ENCODE results near the gene NOP53.
"Not testable (repeated sequence)": the region's sequence is repeated elsewhere in the genome, so short reads cannot be mapped to it uniquely, and the experiment has no call there.

Gene NOP53

GRCh38 chr19:47729468-47729798 lies 15.9 kb upstream of the NOP53 start:
- no peak for ATAC-seq (ENCODE audit: low read depth)
- Mint-ChIP-seq H3K36me3 (peaks cover 2% of the 10 kb centered on the region), H3K4me3 (no peak overlapping the region), H3K27ac (no peak overlapping the region), H3K27me3 (peaks cover 33% of the 10 kb centered on the region), H3K4me1 (peaks cover 10% of the 10 kb centered on the region), H3K9me3 (peaks cover 8% of the 10 kb centered on the region)
- no peak for DNase-seq (ENCODE audit: low spot score in 2 of 2)

- ATAC-seq (ENCODE audit: low read depth) (peak; percentile 29), DNase-seq (ENCODE audit: low spot score in 2 of 2) (no peak)
- H3K27me3 Mint-ChIP-seq = peaks cover 32% of the 10 kb centered on the region
- peak overlapping the region; percentile 39 for H3K4me3 Mint-ChIP-seq
- peaks cover 2% of the 10 kb centered on the region for H3K36me3 Mint-ChIP-seq
- no peak overlapping the region for H3K27ac Mint-ChIP-seq
- peaks cover 10% of the 10 kb centered on the region for H3K4me1 Mint-ChIP-seq
- peaks cover 8% of the 10 kb centered on the region for H3K9me3 Mint-ChIP-seq
Measured at GRCh38 chr19:47729799-47730520, 15.4 kb upstream of the NOP53 start.

- H3K36me3 Mint-ChIP-seq = peaks cover 2% of the 10 kb centered on the region
- H3K4me3 Mint-ChIP-seq = no peak overlapping the region
- DNase-seq (ENCODE audit: low spot score in 2 of 2) (no peak), ATAC-seq (ENCODE audit: low read depth) (no peak)
- H3K4me1 Mint-ChIP-seq = peaks cover 10% of the 10 kb centered on the region
- H3K9me3 Mint-ChIP-seq = peaks cover 8% of the 10 kb centered on the region
- peaks cover 30% of the 10 kb centered on the region for H3K27me3 Mint-ChIP-seq
- H3K27ac Mint-ChIP-seq = no peak overlapping the region
Measured at GRCh38 chr19:47730521-47730889, 14.8 kb upstream of the NOP53 start.

DNA sequence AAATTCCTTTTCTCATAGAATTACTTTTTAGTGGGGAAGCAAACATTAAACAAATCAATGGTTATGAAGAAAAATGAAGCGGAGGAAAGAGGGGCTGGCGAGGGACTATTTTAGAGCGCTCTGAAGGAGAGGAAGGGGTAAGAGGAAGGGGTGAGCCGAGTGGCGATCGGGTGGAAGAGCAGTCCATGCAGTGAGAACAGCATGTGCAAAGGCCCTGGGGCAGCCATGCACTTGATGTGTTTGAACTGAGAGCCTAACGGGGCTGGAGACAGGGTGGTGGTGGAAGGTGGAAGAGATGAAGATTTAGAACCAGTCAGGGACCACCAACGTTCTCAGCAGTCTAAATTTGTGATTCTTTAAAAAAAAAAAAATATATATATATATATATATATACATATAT lies 14.4 kb upstream of the NOP53 start:
- no peak overlapping the region for H3K4me3 Mint-ChIP-seq
- H3K27me3 Mint-ChIP-seq = peaks cover 30% of the 10 kb centered on the region
- no peak for ATAC-seq (ENCODE audit: low read depth)
- peaks cover 10% of the 10 kb centered on the region for H3K4me1 Mint-ChIP-seq
- peaks cover 8% of the 10 kb centered on the region for H3K9me3 Mint-ChIP-seq
- no peak overlapping the region for H3K27ac Mint-ChIP-seq
- peaks cover 2% of the 10 kb centered on the region for H3K36me3 Mint-ChIP-seq
- no peak for DNase-seq (ENCODE audit: low spot score in 2 of 2)

GRCh38 chr19:47735131-47735530 lies 10.2 kb upstream of the NOP53 start:
- H3K4me3 Mint-ChIP-seq = no peak overlapping the region
- ATAC-seq (ENCODE audit: low read depth) (no peak), DNase-seq (ENCODE audit: low spot score in 2 of 2) (no peak)
- H3K9me3 Mint-ChIP-seq = peaks cover 3% of the 10 kb centered on the region
- H3K27ac Mint-ChIP-seq = no peak overlapping the region
- no peaks in the 10 kb centered on the region for H3K36me3 Mint-ChIP-seq
- H3K27me3 Mint-ChIP-seq = peaks cover 12% of the 10 kb centered on the region
- peaks cover 2% of the 10 kb centered on the region for H3K4me1 Mint-ChIP-seq

GRCh38 chr19:47740866-47741519 lies 4.4 kb upstream of the NOP53 start:
- H3K36me3 Mint-ChIP-seq = no peaks in the 10 kb centered on the region
- H3K27me3 Mint-ChIP-seq = no peaks in the 10 kb centered on the region
- ATAC-seq (ENCODE audit: low read depth) (no peak), DNase-seq (ENCODE audit: low spot score in 2 of 2) (no peak)
- H3K4me1 Mint-ChIP-seq = peaks cover 8% of the 10 kb centered on the region
- no peak overlapping the region for H3K4me3 Mint-ChIP-seq
- peaks cover 2% of the 10 kb centered on the region for H3K9me3 Mint-ChIP-seq
- H3K27ac Mint-ChIP-seq = no peak overlapping the region

DNA sequence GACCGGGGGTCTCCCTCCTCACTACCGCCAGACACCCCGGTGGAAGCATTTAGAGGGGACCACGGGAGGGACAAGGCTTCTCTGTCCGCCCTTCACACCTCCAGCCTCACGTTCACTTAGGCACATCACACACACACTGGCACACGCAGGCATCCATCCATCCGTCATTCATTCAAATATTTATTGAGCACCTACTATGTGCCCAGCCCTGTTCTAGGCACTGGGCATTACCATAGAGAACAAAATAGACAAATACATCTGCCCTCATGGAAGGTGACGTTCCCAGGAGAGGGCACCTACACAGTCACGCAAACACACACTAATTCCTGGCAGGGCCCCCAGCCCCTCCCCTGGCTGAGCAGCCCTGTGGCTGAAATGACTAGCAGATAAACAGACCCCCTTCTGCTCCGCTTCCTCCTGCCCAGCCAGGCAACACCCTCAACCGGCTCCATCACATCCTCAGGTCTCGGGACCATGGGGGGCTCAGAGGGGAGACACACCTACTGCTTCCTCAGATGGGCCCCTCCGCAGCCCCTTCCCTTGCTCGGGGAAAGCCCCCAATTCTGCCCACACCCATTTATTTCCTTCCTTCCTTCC lies 3.7 kb upstream of the NOP53 start:
- Mint-ChIP-seq H3K4me1 (peaks cover 8% of the 10 kb centered on the region), H3K36me3 (no peaks in the 10 kb centered on the region), H3K27me3 (no peaks in the 10 kb centered on the region), H3K27ac (no peak overlapping the region), H3K4me3 (no peak overlapping the region), H3K9me3 (peaks cover 2% of the 10 kb centered on the region)
- DNase-seq (ENCODE audit: low spot score in 2 of 2) (no peak), ATAC-seq (ENCODE audit: low read depth) (no peak)

GRCh38 chr19:47742634-47743033 lies 2.7 kb upstream of the NOP53 start:
- ATAC-seq (ENCODE audit: low read depth) (no peak), DNase-seq (ENCODE audit: low spot score in 2 of 2) (no peak)
- Mint-ChIP-seq H3K4me1 (peaks cover 12% of the 10 kb centered on the region), H3K27ac (no peak overlapping the region), H3K36me3 (no peaks in the 10 kb centered on the region), H3K27me3 (no peaks in the 10 kb centered on the region), H3K9me3 (peaks cover 2% of the 10 kb centered on the region), H3K4me3 (peak overlapping the region; percentile 50)

GRCh38 chr19:47746129-47746528 lies 783 bp downstream of the NOP53 start:
- Mint-ChIP-seq H3K36me3 (peaks cover 14% of the 10 kb centered on the region), H3K27ac (peak overlapping the region; percentile 99), H3K4me3 (peak overlapping the region; percentile 96), H3K4me1 (peaks cover 21% of the 10 kb centered on the region)
- DNase-seq (ENCODE audit: low spot score in 2 of 2); H3K9me3 Mint-ChIP-seq; ATAC-seq (ENCODE audit: low read depth); H3K27me3 Mint-ChIP-seq: not testable (repeated sequence)

DNA sequence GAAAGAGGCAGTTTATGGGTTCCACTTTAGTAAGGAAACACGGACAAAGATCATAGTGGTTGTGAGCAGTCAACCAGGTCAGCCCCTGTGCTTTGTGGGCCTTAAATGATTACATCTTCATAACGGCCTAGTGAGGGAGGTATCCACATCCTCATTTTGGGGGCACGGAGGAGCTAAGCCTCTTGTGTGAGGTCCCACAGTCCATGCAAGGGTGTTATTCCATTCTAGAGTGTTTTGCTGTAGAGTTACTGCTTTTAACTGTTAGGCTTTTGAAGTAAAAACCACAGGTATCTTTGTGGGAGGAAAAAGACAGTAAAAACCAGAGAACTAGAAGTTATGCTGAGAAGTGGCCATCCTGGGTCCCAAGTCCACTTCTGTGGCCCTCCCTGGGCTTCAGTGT lies 4.0 kb downstream of the NOP53 start:
- Mint-ChIP-seq H3K27ac (no peak overlapping the region), H3K27me3 (no peaks in the 10 kb centered on the region), H3K9me3 (no peaks in the 10 kb centered on the region), H3K36me3 (peaks cover 30% of the 10 kb centered on the region), H3K4me3 (no peak overlapping the region), H3K4me1 (peaks cover 15% of the 10 kb centered on the region)
- ATAC-seq (ENCODE audit: low read depth) (no peak), DNase-seq (ENCODE audit: low spot score in 2 of 2) (no peak)

DNA sequence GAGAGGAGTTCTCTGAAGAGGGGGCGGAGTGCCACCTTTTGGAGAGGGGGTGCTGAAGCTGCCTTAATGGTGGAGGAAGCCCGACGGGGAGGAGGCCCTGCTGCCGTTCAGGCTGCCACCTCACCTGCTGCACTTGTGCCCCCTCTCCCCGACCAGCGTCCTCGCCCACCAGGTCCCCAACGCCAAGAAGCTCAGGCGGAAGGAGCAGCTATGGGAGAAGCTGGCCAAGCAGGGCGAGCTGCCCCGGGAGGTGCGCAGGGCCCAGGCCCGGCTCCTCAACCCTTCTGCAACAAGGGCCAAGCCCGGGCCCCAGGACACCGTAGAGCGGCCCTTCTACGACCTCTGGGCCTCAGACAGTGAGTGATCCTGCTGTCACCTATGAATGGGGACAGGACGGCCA lies 5.4 kb downstream of the NOP53 start:
- Mint-ChIP-seq H3K4me1 (peaks cover 13% of the 10 kb centered on the region), H3K27ac (no peak overlapping the region), H3K9me3 (no peaks in the 10 kb centered on the region), H3K27me3 (no peaks in the 10 kb centered on the region), H3K36me3 (peaks cover 30% of the 10 kb centered on the region), H3K4me3 (no peak overlapping the region)
- no peak for DNase-seq (ENCODE audit: low spot score in 2 of 2)
- no peak for ATAC-seq (ENCODE audit: low read depth)

DNA sequence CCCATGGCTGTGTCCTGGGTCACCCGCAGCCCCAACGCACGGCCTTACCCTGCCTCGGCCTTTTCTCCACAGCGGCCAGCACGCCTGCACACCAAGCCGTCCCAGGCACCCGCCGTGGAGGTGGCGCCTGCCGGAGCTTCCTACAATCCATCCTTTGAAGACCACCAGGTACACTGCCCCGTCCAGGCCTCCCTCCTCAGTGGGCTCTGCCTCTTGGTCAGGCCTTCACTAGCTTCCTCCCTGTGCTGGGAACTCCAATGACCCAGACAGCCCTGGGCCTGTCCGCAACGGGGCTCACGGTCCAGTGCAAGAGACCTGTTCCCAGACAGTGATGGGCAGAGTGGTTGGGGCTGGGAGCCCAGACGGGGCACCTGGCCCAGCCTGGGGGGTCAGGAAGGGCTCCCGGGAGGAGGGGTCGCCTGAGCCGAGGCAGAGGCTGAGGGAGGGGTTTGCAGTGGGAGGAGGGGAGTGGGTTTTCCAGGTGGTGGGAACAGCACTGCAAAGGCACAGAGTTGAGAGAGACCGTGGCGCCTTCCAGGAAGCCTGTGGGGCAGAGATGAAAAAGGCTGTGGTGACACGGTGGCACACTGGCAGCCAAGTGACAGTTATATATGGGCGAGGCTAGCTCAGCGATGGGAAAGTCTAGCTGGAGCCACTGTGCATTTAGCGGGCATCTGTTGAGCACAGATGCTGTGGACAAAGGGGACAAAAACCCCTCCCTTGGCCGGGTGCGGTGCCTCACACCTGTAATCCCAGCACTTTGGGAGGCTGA lies 7.3 kb downstream of the NOP53 start:
- H3K4me1 Mint-ChIP-seq = peaks cover 9% of the 10 kb centered on the region
- no peak overlapping the region for H3K4me3 Mint-ChIP-seq
- ATAC-seq (ENCODE audit: low read depth) (no peak), DNase-seq (ENCODE audit: low spot score in 2 of 2) (no peak)
- no peaks in the 10 kb centered on the region for H3K27me3 Mint-ChIP-seq
- no peak overlapping the region for H3K27ac Mint-ChIP-seq
- no peaks in the 10 kb centered on the region for H3K9me3 Mint-ChIP-seq
- peaks cover 43% of the 10 kb centered on the region for H3K36me3 Mint-ChIP-seq

DNA sequence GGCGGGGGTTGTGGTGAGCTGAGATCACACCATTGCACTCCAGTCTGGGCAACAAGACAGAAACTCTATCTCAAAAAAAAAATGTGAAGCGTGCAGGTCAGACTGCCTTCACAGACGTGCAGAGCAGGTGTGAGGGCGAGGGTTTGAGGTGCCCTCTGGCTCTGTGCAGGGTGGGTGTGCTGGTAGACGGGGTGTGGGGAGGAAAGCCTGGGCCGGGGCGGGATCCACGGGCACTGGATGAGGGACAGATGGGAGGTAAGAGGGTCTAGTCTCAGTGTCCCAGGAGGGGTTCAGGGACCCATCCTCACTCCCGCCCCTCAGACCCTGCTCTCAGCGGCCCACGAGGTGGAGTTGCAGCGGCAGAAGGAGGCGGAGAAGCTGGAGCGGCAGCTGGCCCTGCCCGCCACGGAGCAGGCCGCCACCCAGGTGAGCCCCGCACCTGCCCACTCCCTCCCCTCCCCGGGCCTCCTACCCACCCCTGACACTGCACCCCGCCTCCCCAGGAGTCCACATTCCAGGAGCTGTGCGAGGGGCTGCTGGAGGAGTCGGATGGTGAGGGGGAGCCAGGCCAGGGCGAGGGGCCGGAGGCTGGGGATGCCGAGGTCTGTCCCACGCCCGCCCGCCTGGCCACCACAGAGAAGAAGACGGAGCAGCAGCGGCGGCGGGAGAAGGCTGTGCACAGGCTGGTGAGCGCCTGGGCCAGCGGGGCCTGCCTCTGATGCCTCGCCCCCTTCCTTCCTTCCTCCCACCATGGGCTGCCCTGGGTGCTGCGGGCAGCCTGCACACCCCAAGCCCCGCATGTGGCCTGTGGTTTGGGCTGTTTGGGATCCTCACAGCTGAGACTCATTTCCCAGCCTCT lies 9.1 kb downstream of the NOP53 start:
- ATAC-seq (ENCODE audit: low read depth) (no peak), DNase-seq (ENCODE audit: low spot score in 2 of 2) (no peak)
- no peaks in the 10 kb centered on the region for H3K27me3 Mint-ChIP-seq
- peaks cover 48% of the 10 kb centered on the region for H3K36me3 Mint-ChIP-seq
- no peak overlapping the region for H3K27ac Mint-ChIP-seq
- H3K4me3 Mint-ChIP-seq = no peak overlapping the region
- peaks cover 3% of the 10 kb centered on the region for H3K9me3 Mint-ChIP-seq
- no peaks in the 10 kb centered on the region for H3K4me1 Mint-ChIP-seq

Data from memory B cell (primary cell).